ENCODE results near the gene EPS8. TPM values are rescaled to one million over a fixed set of nuclear protein-coding genes. Genes with fewer than 3 reads are reported as not detected.

Gene EPS8
- total RNA-seq, 1 donor from 2014 or later: 72.8 TPM

GRCh38 chr12:15732341-15733061 is 56.7 kb downstream of the EPS8 start:
- ATAC-seq: peak; percentile 58 to 80

GRCh38 chr12:15731940-15732339 is 57.2 kb downstream of the EPS8 start:
- DNase-seq (no peak), ATAC-seq (no peak)
- intact Hi-C loops (cut with DNase I): no loop called here
- Histone ChIP-seq H3K9me3 (no peaks in the 10 kb centered on the region), H3K36me3 (no peaks in the 10 kb centered on the region), H3K27me3 (ENCODE audit: low read depth) (no peaks in the 10 kb centered on the region), H3K27ac (no peak overlapping the region), H3K4me3 (no peak overlapping the region), H3K4me1 (peaks cover under 1% of the 10 kb centered on the region)
- no peak for TF ChIP-seq CTCF (IDR thresholded peaks at IDR 0.05)

More at GRCh38 chr12:15732341-15733061, 56.7 kb downstream of the EPS8 start:
- Histone ChIP-seq H3K4me1 (no peaks in the 10 kb centered on the region), H3K36me3 (no peaks in the 10 kb centered on the region), H3K4me3 (no peak overlapping the region), H3K27me3 (ENCODE audit: low read depth) (no peaks in the 10 kb centered on the region), H3K9me3 (no peaks in the 10 kb centered on the region), H3K27ac (no peak overlapping the region)
- intact Hi-C loops (cut with DNase I): no loop called here
- TF ChIP-seq CTCF (IDR thresholded peaks at IDR 0.05): no peak
- DNase-seq: no peak

- DNase-seq: no peak
- TF ChIP-seq CTCF (IDR thresholded peaks at IDR 0.05): no peak
- intact Hi-C loops (cut with DNase I): no loop called here
- Histone ChIP-seq H3K27me3 (ENCODE audit: low read depth) (no peaks in the 10 kb centered on the region), H3K27ac (no peak overlapping the region), H3K9me3 (no peaks in the 10 kb centered on the region), H3K36me3 (no peaks in the 10 kb centered on the region), H3K4me1 (peaks cover 19% of the 10 kb centered on the region), H3K4me3 (no peak overlapping the region)
- ATAC-seq: no peak
These were observed 60.1 kb downstream of the EPS8 start for GRCh38 chr12:15729097-15729496.

GRCh38 chr12:15728118-15728598 is 61.0 kb downstream of the EPS8 start:
- no peak for DNase-seq
- H3K27ac ChIP-seq: no peak overlapping the region
- no peaks in the 10 kb centered on the region for H3K9me3 ChIP-seq
- H3K27me3 ChIP-seq (ENCODE audit: low read depth): no peaks in the 10 kb centered on the region
- ATAC-seq: peak in 1 of 2 donors; percentile 28
- TF ChIP-seq CTCF (IDR thresholded peaks at IDR 0.05): no peak
- H3K4me3 ChIP-seq: no peak overlapping the region
- intact Hi-C loops (cut with DNase I): no loop called here
- H3K4me1 ChIP-seq: peaks cover 19% of the 10 kb centered on the region
- no peaks in the 10 kb centered on the region for H3K36me3 ChIP-seq

GRCh38 chr12:15726878-15727150 is 62.4 kb downstream of the EPS8 start:
- peaks cover 22% of the 10 kb centered on the region for H3K4me1 ChIP-seq
- H3K27ac ChIP-seq: no peak overlapping the region

More at GRCh38 chr12:15726878-15727150, 62.4 kb downstream of the EPS8 start:
- intact Hi-C loops (cut with DNase I): no loop called here
- H3K36me3 ChIP-seq: no peaks in the 10 kb centered on the region
- ATAC-seq (no peak), DNase-seq (no peak)
- H3K4me3 ChIP-seq: no peak overlapping the region
- TF ChIP-seq CTCF (IDR thresholded peaks at IDR 0.05): no peak
- H3K9me3 ChIP-seq: no peaks in the 10 kb centered on the region
- no peaks in the 10 kb centered on the region for H3K27me3 ChIP-seq (ENCODE audit: low read depth)

All from lower lobe of right lung (tissue), 2 donors.